NOMO-1 treated with dmso at 0.1 percent for 144 hours (cell line): ENCODE data around the gene HEATR5A.
A peak's percentile ranks its signal among the peaks of the same experiment; 100 is the strongest.

Experiments
- DNase-seq: peaks from one replicate; lab custom pipeline; 2025; ENCODE audit not compliant: unreplicated experiment; lab: John Stamatoyannopoulos, UW

Gene HEATR5A

GRCh38 chr14:31426663-31427062 lies 6.3 kb upstream of the HEATR5A start:
- no peak for DNase-seq

GRCh38 chr14:31425905-31426304 lies 5.6 kb upstream of the HEATR5A start:
- DNase-seq: no peak

GRCh38 chr14:31421200-31421599 lies 850 bp upstream of the HEATR5A start:
- no peak for DNase-seq

GRCh38 chr14:31419967-31420318 lies 407 bp downstream of the HEATR5A start:
- DNase-seq: no peak

GRCh38 chr14:31419179-31419966 lies 977 bp downstream of the HEATR5A start:
- no peak for DNase-seq

- DNase-seq: peak; percentile 18
Observed at GRCh38 chr14:31418440-31418839, 1.9 kb downstream of the HEATR5A start.

- no peak for DNase-seq
Observed at GRCh38 chr14:31414190-31414833, 6.0 kb downstream of the HEATR5A start.

GRCh38 chr14:31411218-31411727 lies 9.1 kb downstream of the HEATR5A start:
- DNase-seq: no peak

GRCh38 chr14:31410048-31410650 lies 10.2 kb downstream of the HEATR5A start:
- peak; percentile 77 for DNase-seq

GRCh38 chr14:31408421-31408820 lies 11.9 kb downstream of the HEATR5A start:
- no peak for DNase-seq

GRCh38 chr14:31405599-31406232 lies 14.6 kb downstream of the HEATR5A start:
- DNase-seq: no peak

GRCh38 chr14:31405106-31405505 lies 15.2 kb downstream of the HEATR5A start:
- DNase-seq: no peak

- DNase-seq: no peak
Observed at GRCh38 chr14:31403707-31404106, 16.6 kb downstream of the HEATR5A start.

GRCh38 chr14:31402764-31403439 lies 17.4 kb downstream of the HEATR5A start:
- no peak for DNase-seq

GRCh38 chr14:31401369-31401932 lies 18.9 kb downstream of the HEATR5A start:
- no peak for DNase-seq

GRCh38 chr14:31400031-31400638 lies 20.2 kb downstream of the HEATR5A start:
- no peak for DNase-seq

GRCh38 chr14:31395572-31396205 lies 24.7 kb downstream of the HEATR5A start:
- no peak for DNase-seq

GRCh38 chr14:31395119-31395518 lies 25.2 kb downstream of the HEATR5A start:
- no peak for DNase-seq

- no peak for DNase-seq
Observed at GRCh38 chr14:31391977-31392503, 28.3 kb downstream of the HEATR5A start.

- no peak for DNase-seq
Observed at GRCh38 chr14:31391473-31391872, 28.9 kb downstream of the HEATR5A start.
